A549 (cell line): ENCODE measurements around the gene GPX3. TPM values are rescaled to one million over a fixed set of nuclear protein-coding genes. Genes with fewer than 3 reads are reported as not detected.

Source experiments
- ATAC-seq, 2 experiments: fragments of 200-7000 bp in 1 of 2; fragments of >200 bp in 1 of 2; cut with Nextera tagmentation in 1 of 2; cut with Tn5 transposase in 1 of 2; 3 replicates each; pipeline versions ENCODE4 v1.8.0 to v1.9.1; 2018 to 2020; ENCODE audit warnings: mild to moderate bottlenecking in 1 of 2, moderate library complexity in 1 of 2
- CTCF ChIA-PET: fragments of 300-600 bp; sonication (Branson Sonifier 250); formaldehyde crosslinking; extraction: SDS; loops from one replicate; lab custom pipeline; 2021; ENCODE audit warnings: antibody characterized with exemption, inconsistent platforms; lab: Yijun Ruan, JAX
- POLR2A ChIA-PET: fragments of 350-600 bp; formaldehyde crosslinking; extraction: SDS; loops from one replicate; lab custom pipeline; 2021; ENCODE audit warnings: antibody characterized with exemption, inconsistent platforms; lab: Yijun Ruan, JAX
- DNase-seq, 2 experiments: peaks; one replicate each; pipeline versions ENCODE4 v3.0.0 to v3.0.0-alpha.2; 2011 to 2016; ENCODE audit warnings: low read depth in 1 of 2, low spot score in 1 of 2
- FAIRE-seq: peaks from 2 replicates; lab custom pipeline; 2011; peaks lifted over from hg19 to GRCh38; lab: Jason Lieb, UNC
- H3K27ac ChIP-seq, 2 experiments: fragments of >200 bp; sonication (Bioruptor Twin); formaldehyde crosslinking; 3 replicates each; pipeline ENCODE4 v1.5.1; 2016 to 2017
- H3K4me1 ChIP-seq: fragments of >200 bp; sonication (Bioruptor Twin); formaldehyde crosslinking; 3 replicates; pipeline ENCODE4 v1.6.1; 2016
- H3K4me2 ChIP-seq: fragments of >200 bp; sonication (Bioruptor Twin); formaldehyde crosslinking; 3 replicates; pipeline ENCODE4 v1.6.1; 2016
- H3K4me3 ChIP-seq: fragments of >200 bp; sonication (Bioruptor Twin); formaldehyde crosslinking; 3 replicates; pipeline ENCODE4 v1.5.1; 2016
- H3K9me3 ChIP-seq: fragments of >200 bp; sonication (Bioruptor Twin); formaldehyde crosslinking; 3 replicates; pipeline ENCODE4 v1.6.1; 2016
- CBX2 ChIP-seq: fragments of 200-600 bp; sonication (generic); IDR thresholded peaks from 2 replicates; pipeline ENCODE4 v1.6.1; 2016; ENCODE audit warnings: low read depth, mild to moderate bottlenecking, borderline replicate concordance
- CBX8 ChIP-seq: fragments of 200-600 bp; sonication (generic); IDR thresholded peaks from 2 replicates; pipeline ENCODE4 v1.6.1; 2016
- CHD2 ChIP-seq: fragments of 150-350 bp; IDR thresholded peaks from 2 replicates; pipeline ENCODE4 v1.6.1; 2014; ENCODE audit warnings: low read length; ENCODE audit not compliant: partially characterized antibody
- ESRRA ChIP-seq: fragments of 150-350 bp; IDR thresholded peaks from 2 replicates; pipeline ENCODE4 v1.6.1; 2014; ENCODE audit warnings: mild to moderate bottlenecking, low read length, borderline replicate concordance
- FOSB ChIP-seq: fragments of 250-450 bp; sonication (Bioruptor Pico); IDR thresholded peaks from 2 replicates; pipeline ENCODE4 v1.5.0; 2020; ENCODE audit warnings: mild to moderate bottlenecking, moderate library complexity
- FOXS1 ChIP-seq: fragments of 250-450 bp; sonication (Bioruptor Pico); IDR thresholded peaks from 2 replicates; pipeline ENCODE4 v1.5.0; 2020; ENCODE audit warnings: mild to moderate bottlenecking, moderate library complexity
- HEYL ChIP-seq: fragments of 250-450 bp; sonication (Bioruptor Pico); IDR thresholded peaks from 2 replicates; pipeline ENCODE4 v1.8.0; 2021; ENCODE audit warnings: mild to moderate bottlenecking, moderate library complexity
- KDM5A ChIP-seq: fragments of 200-600 bp; sonication (generic); IDR thresholded peaks from 2 replicates; pipeline ENCODE4 v1.6.1; 2016; ENCODE audit warnings: antibody characterized with exemption, mild to moderate bottlenecking
- MAFK ChIP-seq: fragments of 450-650 bp; IDR thresholded peaks from 2 replicates; pipeline ENCODE4 v1.6.1; 2014; ENCODE audit not compliant: partially characterized antibody
- NFE2L2 ChIP-seq: fragments of 150-350 bp; conservative IDR thresholded peaks from 2 replicates; pipeline ENCODE4 v1.6.1; 2014; ENCODE audit warnings: low read length
- NPAS2 ChIP-seq: fragments of 250-450 bp; sonication (Bioruptor Pico); IDR thresholded peaks from 2 replicates; pipeline ENCODE4 v1.8.0; 2022; ENCODE audit warnings: mild to moderate bottlenecking, moderate library complexity, borderline replicate concordance
- NR3C1 ChIP-seq: fragments of >200 bp; sonication (Bioruptor Twin); formaldehyde crosslinking; IDR thresholded peaks from 3 replicates; pipeline ENCODE4 v1.6.1; 2017
- POLR2A ChIP-seq: IDR thresholded peaks from 2 replicates; pipeline ENCODE4 v1.6.1; 2012; ENCODE audit warnings: mild to moderate bottlenecking, low read length
- SMC3 ChIP-seq: fragments of >200 bp; sonication (Bioruptor Twin); formaldehyde crosslinking; IDR thresholded peaks from 3 replicates; pipeline ENCODE4 v1.6.1; 2018; ENCODE audit warnings: inconsistent platforms
- SREBF2 ChIP-seq: fragments of 450-650 bp; IDR thresholded peaks from 2 replicates; pipeline ENCODE4 v1.6.1; 2014; ENCODE audit warnings: mild to moderate bottlenecking, moderate library complexity
- WGBS: methylation state at CpG from one replicate; pipeline ENCODE4 v1.1.6; 2017; ENCODE audit errors: missing lambda C conversion rate; 5-methylcytosine and 5-hydroxymethylcytosine counted together
- polyA plus RNA-seq, 4 experiments: library from polyadenylated mRNA; depleted of rRNA in 3 of 4; stranded (reverse); fragments of >200 nt; fragmentation: RNase III in 1 of 4; extraction: RNeasy Plus Mini Kit Qiagen cat#74134 plus additional on column Dnase treatment in 1 of 4; gene quantifications; 2 replicates in 3 of 4; 3 replicates in 1 of 4; pipeline ENCODE4 v1.2.3, GENCODE V29; 2011 to 2017
- TF ChIP-seq, protein P1 (sequence below): fragments of 200-600 bp; sonication (generic); IDR thresholded peaks from 2 replicates; pipeline ENCODE4 v1.6.1; 2016; ENCODE audit warnings: antibody characterized with exemption, mild to moderate bottlenecking, moderate library complexity
- TF ChIP-seq, protein P2 (sequence below): fragments of >200 bp; sonication (Bioruptor Twin); formaldehyde crosslinking; IDR thresholded peaks from 3 replicates; pipeline ENCODE4 v1.5.1; 2016
- TF ChIP-seq, protein P3 (sequence below): IDR thresholded peaks from 2 replicates; pipeline ENCODE4 v1.6.1; 2012
- TF ChIP-seq, protein P4 (sequence below): fragments of 250-450 bp; sonication (Bioruptor Pico); IDR thresholded peaks from 2 replicates; pipeline ENCODE4 v1.5.0; 2020; ENCODE audit warnings: low read depth, mild to moderate bottlenecking, moderate library complexity
- TF ChIP-seq, protein P5 (sequence below): fragments of 250-450 bp; sonication (Bioruptor Pico); IDR thresholded peaks from 2 replicates; pipeline ENCODE4 v1.5.0; 2021; ENCODE audit warnings: mild to moderate bottlenecking, moderate library complexity, borderline replicate concordance
- TF ChIP-seq, protein P6 (sequence below): fragments of >200 bp; sonication (Bioruptor Twin); formaldehyde crosslinking; IDR thresholded peaks from 3 replicates; pipeline ENCODE4 v1.6.1; 2016

Gene GPX3
- polyA plus RNA-seq, 2 of the 4 experiments (the other 2 are of a cell fraction) = 16.2 to 26.4 TPM

DNA sequence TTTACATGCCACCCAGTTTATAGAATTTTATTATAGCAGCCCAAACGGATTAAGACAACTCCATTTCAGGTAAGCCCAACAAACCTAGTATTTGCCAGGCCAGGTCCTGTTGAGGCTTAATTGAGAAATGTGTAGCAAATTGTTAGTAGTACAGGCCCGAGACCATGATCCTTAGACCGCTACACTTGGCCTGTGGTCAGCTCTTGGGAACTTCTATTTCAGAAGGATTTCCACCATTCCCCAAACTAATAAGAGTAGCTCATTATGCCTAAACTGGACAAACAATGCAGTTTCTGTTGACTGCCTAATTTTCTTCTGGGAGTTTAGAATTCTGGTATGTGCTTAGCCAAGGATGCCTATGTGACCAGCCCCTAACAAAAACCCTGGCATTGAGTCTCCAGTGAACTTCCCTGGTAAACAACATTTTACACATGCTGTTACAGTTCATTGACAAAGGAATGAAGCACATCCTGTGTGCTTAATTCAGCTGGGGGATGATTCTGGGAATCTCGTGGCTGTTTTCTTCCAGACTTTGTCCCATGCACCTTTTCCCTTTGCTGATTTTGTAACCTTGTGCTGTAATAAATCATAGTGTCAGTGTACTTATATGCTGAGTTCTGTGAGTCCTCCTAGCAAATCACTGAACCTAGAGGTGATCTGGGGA lies 5.6 kb upstream of the GPX3 start:
- CTCF ChIA-PET = interaction anchor here (1.3 to 3.7 kb wide), 4 partner anchors 12 to 152 kb away, joined by 3 to 12 read pairs (median 8); no protein-coding TSS in a partner anchor
- no peak overlapping the region for H3K27ac ChIP-seq
- no peak for ATAC-seq
- TF ChIP-seq, protein P1, sequence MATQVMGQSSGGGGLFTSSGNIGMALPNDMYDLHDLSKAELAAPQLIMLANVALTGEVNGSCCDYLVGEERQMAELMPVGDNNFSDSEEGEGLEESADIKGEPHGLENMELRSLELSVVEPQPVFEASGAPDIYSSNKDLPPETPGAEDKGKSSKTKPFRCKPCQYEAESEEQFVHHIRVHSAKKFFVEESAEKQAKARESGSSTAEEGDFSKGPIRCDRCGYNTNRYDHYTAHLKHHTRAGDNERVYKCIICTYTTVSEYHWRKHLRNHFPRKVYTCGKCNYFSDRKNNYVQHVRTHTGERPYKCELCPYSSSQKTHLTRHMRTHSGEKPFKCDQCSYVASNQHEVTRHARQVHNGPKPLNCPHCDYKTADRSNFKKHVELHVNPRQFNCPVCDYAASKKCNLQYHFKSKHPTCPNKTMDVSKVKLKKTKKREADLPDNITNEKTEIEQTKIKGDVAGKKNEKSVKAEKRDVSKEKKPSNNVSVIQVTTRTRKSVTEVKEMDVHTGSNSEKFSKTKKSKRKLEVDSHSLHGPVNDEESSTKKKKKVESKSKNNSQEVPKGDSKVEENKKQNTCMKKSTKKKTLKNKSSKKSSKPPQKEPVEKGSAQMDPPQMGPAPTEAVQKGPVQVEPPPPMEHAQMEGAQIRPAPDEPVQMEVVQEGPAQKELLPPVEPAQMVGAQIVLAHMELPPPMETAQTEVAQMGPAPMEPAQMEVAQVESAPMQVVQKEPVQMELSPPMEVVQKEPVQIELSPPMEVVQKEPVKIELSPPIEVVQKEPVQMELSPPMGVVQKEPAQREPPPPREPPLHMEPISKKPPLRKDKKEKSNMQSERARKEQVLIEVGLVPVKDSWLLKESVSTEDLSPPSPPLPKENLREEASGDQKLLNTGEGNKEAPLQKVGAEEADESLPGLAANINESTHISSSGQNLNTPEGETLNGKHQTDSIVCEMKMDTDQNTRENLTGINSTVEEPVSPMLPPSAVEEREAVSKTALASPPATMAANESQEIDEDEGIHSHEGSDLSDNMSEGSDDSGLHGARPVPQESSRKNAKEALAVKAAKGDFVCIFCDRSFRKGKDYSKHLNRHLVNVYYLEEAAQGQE = no peak
- TF ChIP-seq, all 56 proteins: peak for 0
- 53% methylated on average over 4 of the region's 4 CpGs for WGBS
- no peaks in the 10 kb centered on the region for H3K4me1 ChIP-seq
- H3K4me2 ChIP-seq = no peak overlapping the region
- no peak overlapping the region for H3K4me3 ChIP-seq
- FAIRE-seq = no peak
- POLR2A ChIA-PET = no interaction called here
- no peaks in the 10 kb centered on the region for H3K9me3 ChIP-seq
- DNase-seq = no peak

DNA sequence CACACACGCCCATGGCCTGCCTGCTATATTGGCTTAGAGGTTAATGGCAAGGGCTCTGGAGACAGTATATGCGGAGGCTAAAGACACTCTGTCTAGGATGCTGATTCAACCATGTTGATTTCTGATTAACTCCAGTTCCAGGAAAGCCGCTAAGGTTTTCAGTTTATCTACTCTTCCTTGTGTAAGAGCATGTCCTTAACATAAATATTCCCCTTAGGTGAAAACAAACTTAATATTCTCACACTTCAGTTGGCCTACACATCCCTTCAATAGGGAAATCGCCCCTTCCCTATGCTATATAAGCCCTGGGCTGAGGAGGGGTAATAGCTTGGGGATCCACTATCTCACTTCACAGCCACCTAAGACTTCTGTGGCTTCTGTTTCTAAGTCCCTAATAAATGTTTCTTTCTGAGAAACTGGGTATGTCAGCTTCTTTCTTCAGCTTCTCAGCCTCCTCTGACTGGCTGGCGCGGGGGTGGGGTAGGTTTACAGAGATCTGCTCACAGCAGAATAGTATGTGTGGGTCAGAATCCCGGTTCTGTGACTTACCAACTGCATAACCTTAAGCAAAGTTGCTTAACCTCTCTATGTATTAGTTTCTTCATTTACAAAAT lies 4.3 kb upstream of the GPX3 start:
- ChIA-PET POLR2A (no interaction called here), CTCF (interaction anchor here (1.3 to 2.9 kb wide), 4 partner anchors 13 to 148 kb away, joined by 4 to 12 read pairs (median 6); no protein-coding TSS in a partner anchor)
- Histone ChIP-seq H3K9me3 (no peaks in the 10 kb centered on the region), H3K4me2 (no peak overlapping the region), H3K4me3 (no peak overlapping the region), H3K4me1 (no peaks in the 10 kb centered on the region), H3K27ac (no peak overlapping the region)
- DNase-seq = no peak
- WGBS = 78% methylated on average over 7 of the region's 7 CpGs
- no peak for ATAC-seq
- no peak for FAIRE-seq
- no peak for TF ChIP-seq NR3C1
- TF ChIP-seq MAFK = no peak
- TF ChIP-seq HEYL = no peak
- TF ChIP-seq, protein P2, sequence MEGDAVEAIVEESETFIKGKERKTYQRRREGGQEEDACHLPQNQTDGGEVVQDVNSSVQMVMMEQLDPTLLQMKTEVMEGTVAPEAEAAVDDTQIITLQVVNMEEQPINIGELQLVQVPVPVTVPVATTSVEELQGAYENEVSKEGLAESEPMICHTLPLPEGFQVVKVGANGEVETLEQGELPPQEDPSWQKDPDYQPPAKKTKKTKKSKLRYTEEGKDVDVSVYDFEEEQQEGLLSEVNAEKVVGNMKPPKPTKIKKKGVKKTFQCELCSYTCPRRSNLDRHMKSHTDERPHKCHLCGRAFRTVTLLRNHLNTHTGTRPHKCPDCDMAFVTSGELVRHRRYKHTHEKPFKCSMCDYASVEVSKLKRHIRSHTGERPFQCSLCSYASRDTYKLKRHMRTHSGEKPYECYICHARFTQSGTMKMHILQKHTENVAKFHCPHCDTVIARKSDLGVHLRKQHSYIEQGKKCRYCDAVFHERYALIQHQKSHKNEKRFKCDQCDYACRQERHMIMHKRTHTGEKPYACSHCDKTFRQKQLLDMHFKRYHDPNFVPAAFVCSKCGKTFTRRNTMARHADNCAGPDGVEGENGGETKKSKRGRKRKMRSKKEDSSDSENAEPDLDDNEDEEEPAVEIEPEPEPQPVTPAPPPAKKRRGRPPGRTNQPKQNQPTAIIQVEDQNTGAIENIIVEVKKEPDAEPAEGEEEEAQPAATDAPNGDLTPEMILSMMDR = no peak
- no peak for TF ChIP-seq FOXS1 (CRISPR knock-in tag)
- TF ChIP-seq, protein P3, sequence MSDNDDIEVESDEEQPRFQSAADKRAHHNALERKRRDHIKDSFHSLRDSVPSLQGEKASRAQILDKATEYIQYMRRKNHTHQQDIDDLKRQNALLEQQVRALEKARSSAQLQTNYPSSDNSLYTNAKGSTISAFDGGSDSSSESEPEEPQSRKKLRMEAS = no peak
- TF ChIP-seq, protein P4, sequence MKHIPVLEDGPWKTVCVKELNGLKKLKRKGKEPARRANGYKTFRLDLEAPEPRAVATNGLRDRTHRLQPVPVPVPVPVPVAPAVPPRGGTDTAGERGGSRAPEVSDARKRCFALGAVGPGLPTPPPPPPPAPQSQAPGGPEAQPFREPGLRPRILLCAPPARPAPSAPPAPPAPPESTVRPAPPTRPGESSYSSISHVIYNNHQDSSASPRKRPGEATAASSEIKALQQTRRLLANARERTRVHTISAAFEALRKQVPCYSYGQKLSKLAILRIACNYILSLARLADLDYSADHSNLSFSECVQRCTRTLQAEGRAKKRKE = no peak
- TF ChIP-seq CHD2 = no peak
- no peak for TF ChIP-seq FOSB (CRISPR knock-in tag)
- TF ChIP-seq SMC3 = no peak

DNA sequence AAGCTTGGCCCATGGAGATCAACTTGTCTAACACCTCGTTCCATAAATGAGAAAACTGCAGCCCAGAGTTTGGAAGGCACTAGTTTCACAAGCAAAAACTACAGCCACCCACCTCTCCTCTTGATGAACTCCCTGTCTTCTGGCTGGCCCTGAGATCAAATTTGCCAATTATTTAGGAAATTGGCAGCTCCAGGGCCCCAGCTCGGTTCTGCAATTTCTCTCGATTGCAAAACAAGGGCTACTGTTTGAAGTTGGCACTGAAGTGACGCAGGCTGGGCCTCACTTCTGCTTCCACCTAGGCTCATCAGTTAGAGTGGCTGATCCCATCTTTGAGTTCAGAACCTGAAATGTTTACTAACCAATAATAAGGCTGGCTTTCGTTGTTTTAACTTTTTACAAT lies 3.7 kb upstream of the GPX3 start:
- ChIA-PET POLR2A (no interaction called here), CTCF (interaction anchor here (1.3 to 2.9 kb wide), 4 partner anchors 35 to 147 kb away, joined by 3 to 12 read pairs (median 6); no protein-coding TSS in a partner anchor)
- ATAC-seq = no peak
- no peaks in the 10 kb centered on the region for H3K9me3 ChIP-seq
- FAIRE-seq = no peak
- no peak overlapping the region for H3K4me3 ChIP-seq
- DNase-seq = no peak
- H3K4me1 ChIP-seq = no peaks in the 10 kb centered on the region
- no peak overlapping the region for H3K4me2 ChIP-seq
- no peak overlapping the region for H3K27ac ChIP-seq
- 62% methylated on average over 5 of the region's 5 CpGs for WGBS
- TF ChIP-seq NPAS2 (CRISPR knock-in tag) = no peak
- no peak for TF ChIP-seq CBX8
- no peak for TF ChIP-seq CHD2
- TF ChIP-seq, protein P5, sequence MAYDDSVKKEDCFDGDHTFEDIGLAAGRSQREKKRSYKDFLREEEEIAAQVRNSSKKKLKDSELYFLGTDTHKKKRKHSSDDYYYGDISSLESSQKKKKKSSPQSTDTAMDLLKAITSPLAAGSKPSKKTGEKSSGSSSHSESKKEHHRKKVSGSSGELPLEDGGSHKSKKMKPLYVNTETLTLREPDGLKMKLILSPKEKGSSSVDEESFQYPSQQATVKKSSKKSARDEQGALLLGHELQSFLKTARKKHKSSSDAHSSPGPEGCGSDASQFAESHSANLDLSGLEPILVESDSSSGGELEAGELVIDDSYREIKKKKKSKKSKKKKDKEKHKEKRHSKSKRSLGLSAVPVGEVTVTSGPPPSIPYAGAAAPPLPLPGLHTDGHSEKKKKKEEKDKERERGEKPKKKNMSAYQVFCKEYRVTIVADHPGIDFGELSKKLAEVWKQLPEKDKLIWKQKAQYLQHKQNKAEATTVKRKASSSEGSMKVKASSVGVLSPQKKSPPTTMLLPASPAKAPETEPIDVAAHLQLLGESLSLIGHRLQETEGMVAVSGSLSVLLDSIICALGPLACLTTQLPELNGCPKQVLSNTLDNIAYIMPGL (CRISPR knock-in tag) = no peak
- TF ChIP-seq SREBF2 = no peak
- TF ChIP-seq, protein P4 = no peak
- TF ChIP-seq, protein P6, sequence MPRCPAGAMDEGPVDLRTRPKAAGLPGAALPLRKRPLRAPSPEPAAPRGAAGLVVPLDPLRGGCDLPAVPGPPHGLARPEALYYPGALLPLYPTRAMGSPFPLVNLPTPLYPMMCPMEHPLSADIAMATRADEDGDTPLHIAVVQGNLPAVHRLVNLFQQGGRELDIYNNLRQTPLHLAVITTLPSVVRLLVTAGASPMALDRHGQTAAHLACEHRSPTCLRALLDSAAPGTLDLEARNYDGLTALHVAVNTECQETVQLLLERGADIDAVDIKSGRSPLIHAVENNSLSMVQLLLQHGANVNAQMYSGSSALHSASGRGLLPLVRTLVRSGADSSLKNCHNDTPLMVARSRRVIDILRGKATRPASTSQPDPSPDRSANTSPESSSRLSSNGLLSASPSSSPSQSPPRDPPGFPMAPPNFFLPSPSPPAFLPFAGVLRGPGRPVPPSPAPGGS = no peak
- TF ChIP-seq KDM5A = no peak
- no peak for TF ChIP-seq NFE2L2
- TF ChIP-seq CBX2 = no peak
- TF ChIP-seq, protein P3 = no peak
- no peak for TF ChIP-seq ESRRA
- TF ChIP-seq POLR2A = no peak
